Upper lobe of right lung (tissue), 1 donor: ENCODE data around the gene RIPOR2. TPM values are rescaled to one million over a fixed set of nuclear protein-coding genes. Genes with fewer than 3 reads are reported as not detected.

Source experiments
- ATAC-seq: fragments of 200-7000 bp; cut with Tn5 transposase; one replicate; pipeline ENCODE4 v1.9.1; 2020; ENCODE audit warnings: mild to moderate bottlenecking, moderate library complexity
- DNase-seq: peaks from one replicate; pipeline ENCODE4 v3.0.0-alpha.2; 2020
- H3K27ac ChIP-seq: fragments of 200-600 bp; one replicate; pipeline ENCODE4 v1.8.0; 2022
- H3K27me3 ChIP-seq: fragments of 200-600 bp; one replicate; pipeline ENCODE4 v1.8.0; 2022; ENCODE audit warnings: mild to moderate bottlenecking
- H3K36me3 ChIP-seq: fragments of 200-600 bp; one replicate; pipeline ENCODE4 v1.8.0; 2022
- H3K4me1 ChIP-seq: fragments of 200-600 bp; one replicate; pipeline ENCODE4 v1.8.0; 2022
- H3K4me3 ChIP-seq: fragments of 200-600 bp; one replicate; pipeline ENCODE4 v1.8.0; 2022; ENCODE audit warnings: mild to moderate bottlenecking
- H3K9me3 ChIP-seq: fragments of 200-600 bp; one replicate; pipeline ENCODE4 v1.8.0; 2022
- CTCF ChIP-seq: fragments of 200-600 bp; IDR thresholded peaks from one replicate; pipeline ENCODE4 v1.8.0; 2022; ENCODE audit warnings: antibody characterized with exemption
- intact Hi-C: fragments of 100-400 bp; cut with DNase I; formaldehyde crosslinking; loops from one replicate; pipeline ENCODE4 v1.11.0; 2022
- total RNA-seq: library from RNA; stranded (reverse); fragmentation: NEBNext Ultra II Directional; extraction: Animal tissue kit (Norgen Biotek cat#: 25700); gene quantifications from one replicate; pipeline ENCODE4 v1.2.1, GENCODE V29; 2021
- donor health status: DM: no; HTN: yes; CAD: no; lungs with severe emphysema.

The RIPOR2 gene
- total RNA-seq, 1 donor from 2014 or later: 25.6 TPM

GRCh38 chr6:24923885-24924401 is 11.8 kb downstream of the RIPOR2 start:
- intact Hi-C loops: no loop called here
- no peak overlapping the region for H3K27ac ChIP-seq
- H3K27me3 ChIP-seq: no peaks in the 10 kb centered on the region

DNA sequence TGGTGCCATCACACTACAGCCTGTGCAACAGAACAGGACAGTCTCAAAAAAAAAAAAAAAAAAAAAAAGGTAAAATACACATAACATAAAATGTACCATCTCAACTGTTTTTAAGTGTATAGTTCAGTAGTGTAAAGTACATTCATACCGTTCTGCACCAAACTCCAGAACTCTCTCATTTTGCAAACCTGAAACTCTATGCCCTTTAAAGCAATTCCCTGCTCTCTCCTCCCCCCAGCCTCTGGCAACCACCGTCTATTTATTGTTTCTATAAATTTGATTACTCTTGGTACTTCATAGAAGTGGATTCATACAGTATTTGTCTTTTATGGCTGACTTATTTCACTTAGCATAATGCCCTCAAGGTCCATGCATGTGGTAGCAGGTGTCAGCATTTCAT is 12.9 kb downstream of the RIPOR2 start:
- no peak overlapping the region for H3K27ac ChIP-seq
- intact Hi-C loops: no loop called here
- no peaks in the 10 kb centered on the region for H3K27me3 ChIP-seq
- DNase-seq: no peak
- no peaks in the 10 kb centered on the region for H3K36me3 ChIP-seq
- no peak for ATAC-seq
- no peak overlapping the region for H3K4me3 ChIP-seq
- no peaks in the 10 kb centered on the region for H3K4me1 ChIP-seq
- no peaks in the 10 kb centered on the region for H3K9me3 ChIP-seq
- no peak for TF ChIP-seq CTCF

More at GRCh38 chr6:24923885-24924401, 11.8 kb downstream of the RIPOR2 start:
- no peak for TF ChIP-seq CTCF
- Histone ChIP-seq H3K4me1 (no peaks in the 10 kb centered on the region), H3K9me3 (no peaks in the 10 kb centered on the region), H3K4me3 (no peak overlapping the region), H3K36me3 (no peaks in the 10 kb centered on the region)
- DNase-seq (no peak), ATAC-seq (no peak)

DNA sequence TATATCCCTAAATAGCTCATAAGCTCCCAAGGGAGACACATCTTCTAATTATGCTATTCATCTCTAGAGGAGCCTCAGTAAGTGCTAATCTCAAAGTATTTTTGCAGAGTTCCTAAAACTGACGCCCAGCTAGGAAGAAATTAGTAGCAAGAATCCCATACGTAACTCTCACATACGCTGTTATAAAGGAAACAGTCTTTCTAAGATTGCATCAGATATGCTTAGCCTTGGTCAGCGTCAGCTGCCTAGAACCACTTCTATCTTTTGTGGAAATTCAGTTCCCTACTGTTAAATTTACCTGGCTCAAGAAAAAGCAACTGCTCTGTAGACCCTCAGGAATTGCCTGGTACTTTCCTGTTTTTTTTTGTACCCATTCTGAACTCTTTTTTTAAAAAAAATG is 13.6 kb downstream of the RIPOR2 start:
- intact Hi-C loops: no loop called here
- ATAC-seq: peak; percentile 64

GRCh38 chr6:24920136-24920535 is 15.6 kb downstream of the RIPOR2 start:
- no peak for TF ChIP-seq CTCF
- no peaks in the 10 kb centered on the region for H3K9me3 ChIP-seq
- no peak for ATAC-seq
- no peaks in the 10 kb centered on the region for H3K4me1 ChIP-seq
- no peaks in the 10 kb centered on the region for H3K27me3 ChIP-seq
- DNase-seq: no peak
- intact Hi-C loops: no loop called here
- H3K36me3 ChIP-seq: no peaks in the 10 kb centered on the region
- no peak overlapping the region for H3K4me3 ChIP-seq
- H3K27ac ChIP-seq: no peak overlapping the region

More for the DNA sequence above, 13.6 kb downstream of the RIPOR2 start:
- Histone ChIP-seq H3K27me3 (no peaks in the 10 kb centered on the region), H3K36me3 (no peaks in the 10 kb centered on the region), H3K9me3 (no peaks in the 10 kb centered on the region), H3K4me1 (no peaks in the 10 kb centered on the region), H3K27ac (no peak overlapping the region), H3K4me3 (no peak overlapping the region)
- TF ChIP-seq CTCF: no peak
- DNase-seq: no peak

DNA sequence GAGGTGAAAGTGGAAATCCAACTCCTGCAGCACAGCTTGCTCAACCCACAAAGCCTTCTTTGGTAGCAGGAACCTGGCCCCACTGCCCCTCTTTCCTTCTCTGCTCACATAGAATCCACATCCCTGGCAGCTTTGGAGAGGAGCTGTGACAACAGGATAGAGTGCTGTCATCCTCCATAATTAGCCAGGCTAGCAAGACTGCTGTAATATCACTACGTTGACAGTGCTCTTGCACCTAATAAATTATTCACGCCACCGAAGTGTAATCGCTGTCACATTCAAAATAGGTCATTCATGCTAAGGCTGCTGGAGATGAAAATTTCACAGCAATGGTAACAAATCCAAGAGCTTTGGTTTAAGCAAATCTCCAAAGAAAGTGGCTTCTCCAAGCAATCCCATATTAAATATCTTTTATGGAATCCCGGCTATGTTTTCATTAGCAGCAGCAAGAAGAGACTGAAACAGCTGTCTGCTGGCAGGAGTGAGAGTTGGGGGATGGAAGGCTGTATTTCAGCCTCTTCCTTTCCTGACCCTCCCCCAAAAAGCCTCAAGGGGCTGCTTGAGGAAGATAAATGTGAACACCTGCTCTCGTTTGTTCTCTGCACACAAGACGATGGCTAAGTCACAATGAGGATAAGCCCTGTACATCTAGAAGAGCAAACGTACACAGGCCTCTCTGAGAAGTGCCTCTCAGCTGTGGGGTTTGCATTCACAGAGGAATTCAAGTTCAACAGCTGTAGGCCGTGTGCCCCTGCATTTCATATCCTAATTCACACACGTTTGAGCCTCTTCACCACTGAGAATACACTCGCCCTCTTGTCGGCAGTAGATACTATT is 16.5 kb downstream of the RIPOR2 start:
- Histone ChIP-seq H3K4me3 (no peak overlapping the region), H3K9me3 (no peaks in the 10 kb centered on the region), H3K27me3 (no peaks in the 10 kb centered on the region), H3K27ac (no peak overlapping the region), H3K4me1 (no peaks in the 10 kb centered on the region), H3K36me3 (no peaks in the 10 kb centered on the region)
- intact Hi-C loops: no loop called here
- no peak for TF ChIP-seq CTCF
- ATAC-seq (no peak), DNase-seq (no peak)
